ENCODE results near the gene SERBP1.

The SERBP1 gene

DNA sequence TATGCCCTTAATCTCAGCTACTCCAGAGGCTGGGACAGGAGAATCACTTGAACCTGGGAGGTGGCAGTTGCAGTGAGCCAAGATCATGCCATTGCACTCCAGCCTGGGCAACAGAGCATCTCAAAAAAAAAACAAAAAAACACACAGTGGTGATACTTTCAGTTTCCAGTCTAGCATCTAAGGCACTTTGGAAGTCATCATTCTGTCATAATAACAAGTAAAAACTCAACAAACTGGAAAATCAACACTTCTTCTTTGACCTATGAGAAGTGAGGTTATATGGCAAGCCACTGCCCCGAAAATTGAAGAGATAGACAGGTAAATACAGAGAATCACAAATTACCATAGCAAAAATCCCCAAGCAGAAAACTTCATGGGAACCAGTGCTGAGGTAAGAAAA lies 70.6 kb downstream of the SERBP1 start:
- no peak for DNase-seq

Measured in MV-4-11 (cell line).